WTC11 (cell line): ENCODE results near the gene PSMG2.

Experiments used
- CTCF ChIP-seq: fragments of 200-600 bp; IDR thresholded peaks from 2 replicates; pipeline ENCODE4 v1.8.0; 2022; ENCODE audit warnings: antibody characterized with exemption
- GRHL2 ChIP-seq: fragments of 250-450 bp; sonication (Bioruptor Pico); IDR thresholded peaks from 2 replicates; pipeline ENCODE4 v1.8.0; 2022; ENCODE audit warnings: mild to moderate bottlenecking, moderate library complexity; ENCODE audit not compliant: insufficient replicate concordance, severe bottlenecking
- IRF1 ChIP-seq: sonication (generic); formaldehyde crosslinking; IDR thresholded peaks from 2 replicates; pipeline ENCODE4 v1.8.0; 2023; ENCODE audit warnings: missing genetic modification reagents
- KAT7 ChIP-seq: sonication (generic); formaldehyde crosslinking; IDR thresholded peaks from 2 replicates; pipeline ENCODE4 v1.8.1; 2023; ENCODE audit warnings: missing genetic modification reagents, mild to moderate bottlenecking, borderline replicate concordance
- MAX ChIP-seq: sonication (generic); formaldehyde crosslinking; IDR thresholded peaks from 2 replicates; pipeline ENCODE4 v1.8.0; 2022; ENCODE audit warnings: mild to moderate bottlenecking, missing genetic modification reagents
- MYBL2 ChIP-seq: sonication (generic); formaldehyde crosslinking; IDR thresholded peaks from 2 replicates; pipeline ENCODE4 v1.8.1; 2023; ENCODE audit warnings: mild to moderate bottlenecking, moderate library complexity, missing genetic modification reagents
- SMAD4 ChIP-seq: sonication (generic); formaldehyde crosslinking; IDR thresholded peaks from 2 replicates; pipeline ENCODE4 v1.8.0; 2022; ENCODE audit warnings: mild to moderate bottlenecking, missing genetic modification reagents

- no peak for TF ChIP-seq IRF1 (CRISPR knock-in tag)
- TF ChIP-seq CTCF = no peak
- TF ChIP-seq GRHL2 = no peak
- TF ChIP-seq MAX (CRISPR knock-in tag) = no peak
- no peak for TF ChIP-seq MYBL2 (CRISPR knock-in tag)
- TF ChIP-seq KAT7 (CRISPR knock-in tag) = no peak
- TF ChIP-seq SMAD4 (CRISPR knock-in tag) = no peak
Observed at GRCh38 chr18:12774982-12775381, 72.1 kb downstream of the PSMG2 start.
